ENCODE results near the gene COL15A1.

Gene COL15A1

GRCh38 chr9:99040911-99041582 is 97.3 kb downstream of the COL15A1 start:
- no peak for DNase-seq

GRCh38 chr9:99041618-99042017 is 97.9 kb downstream of the COL15A1 start:
- DNase-seq, result no peak

GRCh38 chr9:99042620-99043019 is 98.9 kb downstream of the COL15A1 start:
- no peak for DNase-seq

GRCh38 chr9:99044827-99045226 is 101.1 kb downstream of the COL15A1 start:
- peak in 1 of 5 experiments; percentile 38 for DNase-seq

GRCh38 chr9:99046068-99046467 is 102.4 kb downstream of the COL15A1 start:
- DNase-seq, result no peak

- no peak for DNase-seq
Measured at GRCh38 chr9:99046542-99047071, 102.9 kb downstream of the COL15A1 start.

DNA sequence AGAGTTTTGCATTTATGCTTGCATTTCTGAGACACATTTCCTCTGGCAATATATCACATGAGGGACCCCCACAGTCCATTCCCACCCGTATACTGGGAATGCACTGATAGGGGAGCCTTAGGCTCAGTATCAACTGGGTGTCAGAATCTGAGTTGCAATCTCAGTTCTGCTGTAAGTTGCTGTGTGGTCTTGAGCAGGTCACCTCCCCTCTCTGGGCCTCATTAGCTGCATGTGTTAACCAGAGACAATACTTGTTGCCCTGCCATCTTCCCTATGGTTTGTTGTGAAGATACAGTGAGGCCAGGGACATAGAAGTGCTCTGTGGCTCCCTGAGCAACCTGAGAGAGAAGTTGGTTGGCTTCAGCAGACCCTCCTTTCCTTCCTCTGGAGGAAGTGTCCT is 105.5 kb downstream of the COL15A1 start:
- DNase-seq, result no peak

DNA sequence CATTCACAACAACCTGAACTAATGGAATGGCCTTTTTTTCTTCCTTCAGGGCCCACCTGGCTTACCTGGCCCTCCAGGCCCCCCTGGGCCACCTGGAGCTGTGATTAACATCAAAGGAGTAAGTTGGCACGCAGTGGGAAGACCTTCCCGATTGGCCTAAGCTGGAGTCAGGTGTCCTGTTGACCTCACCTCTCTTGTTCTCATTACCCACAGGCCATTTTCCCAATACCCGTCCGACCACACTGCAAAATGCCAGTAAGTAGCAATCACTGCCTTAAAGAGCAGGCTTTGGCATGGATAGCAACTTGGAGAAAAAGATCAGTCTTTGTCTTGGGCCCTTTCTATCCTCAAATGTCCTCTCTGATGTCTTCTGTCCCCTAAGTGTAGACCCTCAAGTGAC is 105.9 kb downstream of the COL15A1 start:
- no peak for DNase-seq

DNA sequence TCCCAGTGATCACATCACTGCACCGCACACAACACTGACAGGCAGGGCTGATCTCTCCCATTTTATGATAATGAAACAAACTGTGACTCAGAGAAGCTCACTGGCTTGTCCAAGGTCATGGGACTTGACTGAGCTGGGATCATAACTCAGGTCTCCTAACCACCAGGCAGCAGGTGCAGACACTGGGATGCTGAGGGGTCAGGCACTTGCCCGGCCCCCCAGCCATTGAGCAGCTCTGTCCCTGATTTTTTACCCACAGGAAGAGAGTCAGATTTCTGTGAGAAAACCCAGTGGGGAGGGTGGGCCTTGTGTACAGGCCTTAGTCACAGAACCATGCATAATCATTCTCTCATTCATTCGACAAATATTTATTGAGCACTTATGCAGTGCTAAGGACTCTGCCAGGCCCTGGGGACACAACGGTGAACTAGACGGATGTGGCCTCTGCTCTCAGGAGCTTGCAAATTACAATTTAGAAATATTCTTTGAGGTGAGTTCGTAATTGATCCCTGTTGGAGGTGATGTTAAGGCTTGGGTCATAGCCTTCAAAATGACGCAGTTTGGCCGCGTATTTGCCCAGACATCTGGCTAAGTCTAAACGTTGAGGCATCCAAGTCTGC is 106.7 kb downstream of the COL15A1 start:
- no peak for DNase-seq

DNA sequence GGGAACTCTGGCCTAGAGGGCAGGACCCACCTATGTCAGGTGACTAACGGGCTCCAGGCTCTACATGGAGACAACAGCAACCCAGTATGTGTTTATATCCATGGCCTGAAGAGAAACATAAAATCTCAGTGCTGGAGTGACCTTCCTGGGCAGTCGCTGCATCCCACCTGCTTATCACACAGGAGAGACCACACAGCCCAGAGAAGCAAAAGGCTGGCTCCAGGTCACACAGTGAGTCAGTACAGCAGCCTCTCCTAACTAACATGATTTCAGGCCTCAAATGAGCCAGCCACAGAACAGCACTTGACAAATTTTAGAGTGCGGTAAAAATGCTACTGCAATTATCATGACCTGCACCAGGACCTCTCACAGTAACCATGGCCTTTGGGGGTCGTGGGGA is 107.2 kb downstream of the COL15A1 start:
- no peak for DNase-seq

- no peak for DNase-seq
Measured at GRCh38 chr9:99051406-99051805, 107.7 kb downstream of the COL15A1 start.

DNA sequence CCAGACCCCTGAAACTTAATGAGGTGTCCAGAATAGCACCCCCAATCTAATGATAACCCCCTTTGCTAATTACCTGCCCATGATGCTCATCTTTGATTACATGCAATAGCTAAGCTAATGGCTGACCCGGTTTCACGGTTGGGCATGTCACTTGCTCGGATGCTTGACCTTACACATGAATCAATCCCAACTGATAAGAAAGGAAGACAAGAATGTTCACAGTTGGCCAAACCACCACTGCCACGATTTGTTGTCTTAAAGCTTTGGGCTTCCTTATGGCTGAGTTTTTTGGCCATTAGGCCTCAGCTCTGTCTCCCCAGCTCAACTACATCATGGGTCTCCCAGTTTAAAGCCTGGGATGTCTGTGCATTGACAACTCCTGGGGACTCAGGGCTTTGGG is 108.1 kb downstream of the COL15A1 start:
- DNase-seq, result no peak

DNA sequence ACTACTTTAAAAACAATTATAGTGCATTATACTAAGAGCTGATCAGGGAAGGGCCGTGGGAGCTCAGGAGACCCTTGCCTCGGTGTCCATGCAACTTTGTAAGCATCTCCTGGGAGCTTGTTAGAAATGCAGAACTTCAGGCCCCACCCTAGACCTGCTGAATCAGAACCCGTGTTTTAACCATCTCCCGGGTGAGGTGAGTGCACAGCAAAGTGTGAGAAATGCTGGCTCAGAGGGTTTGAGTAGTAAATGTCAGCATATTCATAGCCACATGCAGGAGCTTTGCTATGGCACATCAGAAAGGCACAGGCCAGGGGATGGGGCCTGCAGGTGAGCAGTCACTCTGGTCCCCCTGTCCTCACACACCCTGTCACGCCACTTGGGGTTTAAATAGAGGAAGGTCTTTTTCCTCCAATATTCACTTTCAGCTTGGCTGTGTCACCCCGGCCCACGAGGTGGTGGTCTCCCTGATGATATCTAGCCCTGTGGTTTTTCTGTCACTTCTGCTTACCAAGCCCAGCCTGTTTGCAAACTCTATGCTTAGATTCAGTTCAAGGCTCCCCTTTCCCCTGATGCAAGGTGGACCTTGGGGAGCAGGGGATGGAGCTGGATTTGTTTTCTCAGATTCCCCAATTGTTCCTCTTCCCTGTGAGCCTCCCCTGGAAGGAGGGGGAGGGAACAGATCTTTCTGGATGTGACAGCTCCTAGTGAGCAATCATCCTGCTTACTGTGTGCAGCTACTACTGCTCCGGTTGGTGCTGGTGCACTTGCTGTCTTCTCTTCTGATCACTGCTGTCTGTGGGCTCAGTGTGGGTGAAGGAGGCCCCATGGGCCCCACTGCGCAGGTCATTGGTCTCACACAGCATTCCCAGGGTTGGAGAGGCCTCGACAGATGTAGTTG is 109.4 kb downstream of the COL15A1 start:
- peak in 1 of 5 experiments; percentile 66 for DNase-seq

DNA sequence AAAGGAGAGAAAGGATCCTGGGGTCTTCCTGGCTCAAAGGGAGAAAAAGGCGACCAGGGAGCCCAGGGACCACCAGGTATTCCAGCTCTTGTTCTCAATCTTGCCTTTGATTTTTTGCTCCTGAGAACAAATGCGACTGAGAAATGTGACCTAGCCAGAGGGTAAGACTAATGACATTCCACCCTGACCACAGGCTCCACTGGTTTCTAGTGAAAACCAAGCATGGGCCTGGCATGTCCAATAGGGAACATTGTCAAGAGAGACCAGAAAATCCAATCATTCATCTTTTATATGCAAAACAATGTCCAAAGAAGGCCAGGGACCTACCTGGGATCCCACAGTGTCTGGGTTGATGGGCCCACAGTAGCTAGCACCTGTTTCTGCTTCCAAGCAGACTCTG is 110.9 kb downstream of the COL15A1 start:
- no peak for DNase-seq

DNA sequence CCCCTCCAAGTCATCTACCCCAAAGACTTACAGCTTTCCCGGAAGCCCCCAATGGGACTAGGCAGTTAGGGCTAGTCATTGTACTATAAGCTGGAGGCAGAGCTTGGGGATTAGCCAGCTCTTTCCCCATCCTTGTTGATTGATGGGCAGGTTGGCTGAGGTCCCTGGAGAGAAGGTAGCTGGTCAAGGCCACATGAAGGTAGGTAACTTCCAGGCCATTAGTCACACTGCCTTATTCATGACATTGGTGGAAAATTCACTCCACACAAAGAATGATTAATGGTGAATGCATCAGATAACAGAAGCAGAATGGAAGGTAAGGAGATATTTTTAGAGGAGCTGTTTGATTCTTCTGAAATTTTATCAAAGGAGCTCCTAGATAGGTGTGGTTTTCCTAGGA is 111.7 kb downstream of the COL15A1 start:
- no peak for DNase-seq

DNA sequence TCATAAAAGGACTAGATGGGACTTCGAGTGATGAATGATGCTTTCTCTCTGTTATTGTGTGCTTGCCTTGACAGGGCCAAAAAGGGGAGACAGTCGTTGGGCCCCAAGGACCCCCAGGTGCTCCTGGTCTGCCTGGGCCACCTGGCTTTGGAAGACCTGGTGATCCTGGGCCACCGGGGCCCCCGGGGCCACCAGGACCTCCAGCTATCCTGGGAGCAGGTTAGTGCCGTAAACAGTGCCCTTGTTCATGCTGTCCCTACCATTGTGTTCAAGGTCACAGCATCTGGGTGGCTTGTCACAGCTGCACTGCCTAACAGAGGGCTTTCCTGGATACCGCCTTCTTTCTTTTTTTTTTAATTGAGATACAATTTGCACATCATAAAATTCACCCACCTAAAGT is 112.5 kb downstream of the COL15A1 start:
- DNase-seq, result no peak

- peak in 2 of 5 experiments; percentile 45 to 85 for DNase-seq
Measured at GRCh38 chr9:99056886-99057664, 113.4 kb downstream of the COL15A1 start.

DNA sequence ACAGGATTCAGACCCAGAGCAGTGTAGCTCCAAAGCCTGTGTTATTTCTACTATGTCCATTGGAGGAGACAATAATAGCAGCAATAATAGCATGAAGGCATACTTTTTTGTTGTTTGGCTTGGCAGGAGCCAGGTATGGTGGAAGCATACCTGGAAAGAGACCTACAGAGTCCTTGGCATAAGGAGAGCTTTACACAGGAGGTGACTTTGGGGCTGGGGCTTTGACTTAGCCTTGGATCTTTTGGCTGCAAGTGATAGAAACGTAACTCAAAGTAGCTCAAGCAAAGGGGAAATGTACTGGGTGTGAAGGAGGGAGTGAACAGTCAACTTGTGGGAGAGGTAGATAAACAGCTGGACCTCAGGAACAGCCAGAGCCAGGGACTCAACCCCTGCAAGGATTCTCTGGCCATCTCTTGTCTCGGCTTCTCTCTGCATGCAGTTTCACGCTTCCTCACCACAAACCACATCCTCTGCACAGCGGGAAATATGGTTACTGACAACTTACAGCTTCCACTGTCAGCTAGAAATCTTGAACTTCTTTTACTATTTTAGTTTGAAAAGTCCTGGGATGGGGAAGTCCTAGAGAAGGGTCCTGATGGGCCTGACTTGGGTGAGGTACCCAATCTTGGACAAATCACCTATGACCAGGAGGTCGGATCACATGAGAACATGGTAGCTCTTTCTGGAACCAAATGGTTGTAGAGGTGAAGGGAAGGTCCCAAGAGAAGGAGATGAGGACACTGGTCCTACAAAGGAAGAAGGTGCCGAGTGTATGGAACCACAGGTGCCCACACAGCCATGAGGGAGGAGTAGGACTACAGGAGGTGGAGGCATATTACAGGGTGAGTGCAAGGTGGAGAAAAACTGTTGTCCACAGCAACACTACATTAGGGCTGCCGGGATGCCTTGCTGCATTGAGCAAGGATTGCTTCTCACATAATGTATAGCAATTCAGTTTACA is 114.2 kb downstream of the COL15A1 start:
- DNase-seq, result peak in 4 of 5 experiments; percentile 25 to 94 (median 65)

GRCh38 chr9:99058964-99059921 is 115.5 kb downstream of the COL15A1 start:
- peak in 1 of 5 experiments; percentile 82 for DNase-seq

GRCh38 chr9:99060621-99061020 is 116.9 kb downstream of the COL15A1 start:
- no peak for DNase-seq

Measured in T-helper 2 cell (primary cell).